Measurements from ENCODE around the gene SCEL. TPM values are rescaled to one million over a fixed set of nuclear protein-coding genes. Genes with fewer than 3 reads are reported as not detected.
A peak's percentile ranks its signal among the peaks of the same experiment; 100 is the strongest.
"Not testable (repeated sequence)": the region's sequence is repeated elsewhere in the genome, so short reads cannot be mapped to it uniquely, and the experiment has no call there.

Gene SCEL
- total RNA-seq, 1 donor from 2014 or later: under 0.01 TPM

GRCh38 chr13:77558016-77558415 lies 22.5 kb downstream of the SCEL start:
- no peak for DNase-seq (ENCODE audit: low read depth, low spot score)

GRCh38 chr13:77563111-77563510 lies 27.6 kb downstream of the SCEL start:
- DNase-seq (ENCODE audit: low read depth, low spot score): no peak

GRCh38 chr13:77565635-77566034 lies 30.1 kb downstream of the SCEL start:
- peak; percentile 11 for DNase-seq (ENCODE audit: low read depth, low spot score)

DNA sequence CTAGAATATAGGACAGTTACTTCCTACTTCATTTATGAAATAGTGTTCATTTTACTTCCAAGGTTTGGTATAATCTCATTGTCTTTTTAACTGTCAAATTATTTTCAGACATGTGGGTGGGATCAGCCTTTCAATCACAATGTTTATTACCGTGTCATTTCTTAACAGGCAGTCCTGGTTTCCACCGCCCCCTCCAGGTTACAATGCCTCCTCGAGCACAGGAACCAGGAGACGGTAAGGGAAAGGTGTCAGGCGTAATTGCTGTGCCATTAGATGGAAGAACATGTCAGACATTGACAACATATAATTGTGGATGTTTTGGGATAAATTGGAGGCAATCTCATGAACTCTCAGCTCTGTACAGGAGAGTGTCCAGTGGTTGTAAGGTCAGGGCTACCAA lies 36.5 kb downstream of the SCEL start:
- DNase-seq (ENCODE audit: low read depth, low spot score): no peak

DNA sequence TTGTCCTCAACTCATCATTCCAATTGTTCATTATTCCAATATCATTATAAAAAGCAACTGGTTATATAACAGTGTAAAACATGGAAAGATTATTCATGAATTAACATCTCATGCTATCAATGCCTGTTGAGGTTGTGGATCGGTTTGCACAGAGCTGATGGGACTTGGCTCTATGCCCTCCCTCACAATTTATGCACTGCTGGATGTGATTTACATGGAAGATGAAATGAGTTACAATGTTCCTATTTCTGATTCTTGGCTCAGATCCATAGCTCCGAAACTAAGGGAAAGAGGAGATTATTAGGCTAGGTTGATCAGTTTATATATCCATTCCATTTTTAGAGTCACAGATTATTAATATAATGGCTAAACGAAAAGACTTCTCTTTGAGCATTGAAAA lies 38.6 kb downstream of the SCEL start:
- DNase-seq (ENCODE audit: low read depth, low spot score): no peak

DNA sequence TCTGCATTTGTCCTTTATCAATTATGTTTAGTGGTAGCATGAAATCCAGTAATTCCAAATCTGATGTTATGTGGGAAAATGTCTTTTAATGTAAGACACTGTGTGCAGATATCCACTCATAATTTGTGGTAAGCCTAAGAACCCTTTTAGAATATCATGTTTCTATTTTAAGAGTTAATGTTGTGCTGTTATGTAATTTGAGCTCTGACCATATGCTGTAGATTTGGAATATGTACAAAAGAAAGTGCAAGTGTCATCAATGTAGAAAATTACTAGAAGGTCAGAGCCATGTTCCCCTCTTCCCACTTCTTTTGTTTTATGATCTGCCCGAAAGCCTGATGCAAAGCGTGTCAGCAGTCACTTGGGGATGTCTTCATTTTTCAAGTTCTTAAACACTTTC lies 44.5 kb downstream of the SCEL start:
- DNase-seq (ENCODE audit: low read depth, low spot score): no peak

DNA sequence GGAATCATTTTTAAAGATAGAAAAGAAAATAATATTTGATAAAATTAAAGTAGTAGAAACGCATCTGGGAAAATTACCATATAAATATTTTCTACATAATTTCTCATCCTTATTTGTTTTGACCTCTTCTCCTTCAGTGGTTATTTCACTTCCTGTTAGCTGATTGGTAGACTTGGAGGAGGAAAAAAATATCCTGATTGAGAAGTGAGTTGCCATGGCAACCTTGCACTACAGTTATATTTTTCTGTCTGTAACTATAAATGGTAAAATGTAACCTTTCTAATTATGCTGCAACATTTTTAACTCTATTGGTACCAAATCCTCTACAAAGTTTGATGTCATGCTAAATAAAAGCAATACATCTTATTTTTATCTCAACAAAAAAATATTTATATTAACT lies 45.2 kb downstream of the SCEL start:
- no peak for DNase-seq (ENCODE audit: low read depth, low spot score)

GRCh38 chr13:77583581-77583980 lies 48.1 kb downstream of the SCEL start:
- DNase-seq (ENCODE audit: low read depth, low spot score): no peak

- DNase-seq (ENCODE audit: low read depth, low spot score): no peak
Measured at GRCh38 chr13:77584106-77584505, 48.6 kb downstream of the SCEL start.

- no peak for DNase-seq (ENCODE audit: low read depth, low spot score)
Measured at GRCh38 chr13:77595166-77595810, 59.8 kb downstream of the SCEL start.

- DNase-seq (ENCODE audit: low read depth, low spot score): no peak
Measured at GRCh38 chr13:77596777-77597176, 61.3 kb downstream of the SCEL start.

- DNase-seq (ENCODE audit: low read depth, low spot score): no peak
Measured at GRCh38 chr13:77599351-77599750, 63.8 kb downstream of the SCEL start.

DNA sequence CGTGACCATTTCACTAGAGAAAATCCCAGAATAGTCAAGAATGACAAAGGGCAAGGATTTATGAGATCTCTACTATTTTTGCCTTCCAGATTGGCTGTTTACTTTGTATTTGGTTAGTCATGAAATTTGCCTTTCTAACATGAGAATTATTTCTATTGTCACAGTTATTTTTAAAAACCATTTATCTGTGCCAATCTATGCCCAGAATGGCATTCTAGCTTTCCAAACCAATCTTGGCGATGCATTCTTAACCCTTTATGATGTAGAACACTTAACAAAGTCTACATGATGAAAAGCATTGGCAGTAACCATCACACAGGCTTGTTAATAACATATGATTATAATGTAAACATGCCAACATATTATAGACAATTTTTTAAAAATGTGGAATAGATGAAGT lies 65.2 kb downstream of the SCEL start:
- no peak for DNase-seq (ENCODE audit: low read depth, low spot score)

DNA sequence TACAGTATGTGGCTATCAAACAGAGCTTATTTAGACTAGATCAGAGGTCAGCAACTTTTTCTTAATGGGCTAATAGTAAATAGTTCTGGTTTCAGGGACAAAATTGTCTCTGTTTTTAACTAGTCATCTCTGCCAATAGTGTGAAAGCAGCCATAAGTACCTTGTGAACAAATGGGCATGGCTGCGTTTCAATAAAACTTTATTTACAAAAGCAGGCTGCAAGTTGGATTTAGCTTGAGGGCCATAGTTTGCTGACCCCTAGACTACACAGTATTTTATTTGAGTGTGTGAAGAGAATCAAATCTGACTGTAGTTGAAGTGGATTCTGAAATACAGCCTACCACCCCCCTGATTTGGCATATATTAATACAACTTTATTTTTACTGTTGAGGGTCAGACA lies 75.6 kb downstream of the SCEL start:
- no peak for DNase-seq (ENCODE audit: low read depth, low spot score)

DNA sequence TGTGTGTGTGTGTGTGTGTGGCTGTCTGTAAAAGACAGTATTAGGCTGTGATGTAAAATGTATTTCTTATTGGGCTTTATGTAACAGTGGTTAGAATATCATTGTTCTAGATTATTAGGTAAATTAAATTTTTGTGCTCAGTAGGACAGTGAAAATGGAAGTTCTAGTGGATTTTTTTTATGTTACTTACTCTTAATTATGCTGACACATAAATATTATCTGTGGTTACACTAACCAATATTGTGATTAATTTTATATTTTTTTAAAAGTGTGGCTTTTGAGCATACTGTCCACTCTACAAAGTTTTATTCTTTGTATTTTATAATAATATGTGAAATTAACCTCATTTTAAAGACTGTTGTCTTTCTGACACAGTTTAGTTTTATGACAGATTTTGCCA lies 80.5 kb downstream of the SCEL start:
- no peak for DNase-seq (ENCODE audit: low read depth, low spot score)

- no peak for DNase-seq (ENCODE audit: low read depth, low spot score)
Measured at GRCh38 chr13:77619655-77620054, 84.1 kb downstream of the SCEL start.

DNA sequence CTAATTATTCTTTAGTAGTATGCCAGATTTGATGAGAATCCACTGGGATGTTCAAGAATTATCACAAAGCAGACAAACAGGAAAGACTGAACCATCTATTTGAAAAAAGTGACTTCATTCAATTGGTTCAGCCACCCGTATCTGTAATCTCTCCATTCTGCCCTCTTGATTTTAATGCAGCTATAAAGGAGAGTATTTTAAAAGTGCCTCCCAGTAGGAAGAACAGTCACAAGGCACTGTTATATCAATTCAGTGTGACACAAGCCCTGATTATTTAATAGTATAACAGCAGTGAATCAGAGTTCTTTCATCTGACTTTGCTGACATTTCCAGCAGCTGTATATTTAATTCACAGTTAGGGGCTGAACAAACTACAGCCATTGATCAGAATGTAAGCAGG lies 84.6 kb downstream of the SCEL start:
- DNase-seq (ENCODE audit: low read depth, low spot score): no peak

- DNase-seq (ENCODE audit: low read depth, low spot score): no peak
Measured at GRCh38 chr13:77623806-77624205, 88.3 kb downstream of the SCEL start.

- no peak for DNase-seq (ENCODE audit: low read depth, low spot score)
Measured at GRCh38 chr13:77628170-77628569, 92.7 kb downstream of the SCEL start.

- no peak for DNase-seq (ENCODE audit: low read depth, low spot score)
Measured at GRCh38 chr13:77637588-77637987, 102.1 kb downstream of the SCEL start.

- no peak for DNase-seq (ENCODE audit: low read depth, low spot score)
Measured at GRCh38 chr13:77650409-77650808, 114.9 kb downstream of the SCEL start.

GRCh38 chr13:77653301-77653700 lies 117.8 kb downstream of the SCEL start:
- no peak for DNase-seq (ENCODE audit: low read depth, low spot score)

GRCh38 chr13:77660016-77660415 lies 124.5 kb downstream of the SCEL start:
- not testable (repeated sequence) for DNase-seq (ENCODE audit: low read depth, low spot score)

DNA sequence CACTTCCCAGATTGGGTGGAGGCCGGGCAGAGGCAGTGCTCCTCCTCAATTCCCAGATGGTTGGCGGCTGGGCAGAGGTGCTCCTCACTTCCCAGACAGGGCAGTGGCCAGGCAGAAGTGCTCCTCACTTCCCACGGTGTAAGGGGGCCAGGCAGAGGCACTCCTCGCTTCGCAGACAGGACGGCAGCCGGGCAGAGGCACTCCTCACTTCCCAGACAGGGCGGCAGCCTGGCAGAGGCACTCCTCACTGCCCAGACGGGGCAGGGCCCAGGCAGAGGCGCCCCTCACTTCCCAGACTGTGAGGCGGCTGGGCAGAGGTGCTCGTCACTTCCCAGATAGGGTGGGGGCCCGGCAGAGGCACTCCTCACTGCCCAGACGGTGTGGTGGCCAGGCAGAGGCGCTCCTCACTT lies 125.3 kb downstream of the SCEL start:
- DNase-seq (ENCODE audit: low read depth, low spot score): no peak

Data from pulmonary artery endothelial cell (primary cell).